ENCODE data around the gene TMEM176B. TPM values are rescaled to one million over a fixed set of nuclear protein-coding genes. Genes with fewer than 3 reads are reported as not detected.

The TMEM176B gene
- total RNA-seq, 1 donor, result not detected

- no peak for TF ChIP-seq CTCF (IDR thresholded peaks at IDR 0.05; ENCODE audit: insufficient read depth, low read length)
- H3K4me3 ChIP-seq (ENCODE audit: low read depth, low read length), result no peak overlapping the region
- DNase-seq (ENCODE audit: low read depth), result no peak
These were observed 6.7 kb upstream of the TMEM176B start for GRCh38 chr7:150806863-150807262.

GRCh38 chr7:150806454-150806853 lies 6.3 kb upstream of the TMEM176B start:
- DNase-seq (ENCODE audit: low read depth), result no peak
- no peak for TF ChIP-seq CTCF (IDR thresholded peaks at IDR 0.05; ENCODE audit: insufficient read depth, low read length)

GRCh38 chr7:150805864-150806263 lies 5.7 kb upstream of the TMEM176B start:
- TF ChIP-seq CTCF (IDR thresholded peaks at IDR 0.05; ENCODE audit: insufficient read depth, low read length), result no peak
- no peak for DNase-seq (ENCODE audit: low read depth)
- no peak overlapping the region for H3K4me3 ChIP-seq (ENCODE audit: low read depth, low read length)

More at GRCh38 chr7:150806454-150806853, 6.3 kb upstream of the TMEM176B start:
- H3K4me3 ChIP-seq (ENCODE audit: low read depth, low read length), result no peak overlapping the region

- no peak overlapping the region for H3K4me3 ChIP-seq (ENCODE audit: low read depth, low read length)
- TF ChIP-seq CTCF (IDR thresholded peaks at IDR 0.05; ENCODE audit: insufficient read depth, low read length), result no peak
- no peak for DNase-seq (ENCODE audit: low read depth)
These were observed 4.6 kb upstream of the TMEM176B start for GRCh38 chr7:150804802-150805201.

GRCh38 chr7:150803161-150803860 lies 3.1 kb upstream of the TMEM176B start:
- TF ChIP-seq CTCF (IDR thresholded peaks at IDR 0.05; ENCODE audit: insufficient read depth, low read length), result no peak
- H3K4me3 ChIP-seq (ENCODE audit: low read depth, low read length), result no peak overlapping the region
- no peak for DNase-seq (ENCODE audit: low read depth)

- DNase-seq (ENCODE audit: low read depth), result no peak
- no peak overlapping the region for H3K4me3 ChIP-seq (ENCODE audit: low read depth, low read length)
- TF ChIP-seq CTCF (IDR thresholded peaks at IDR 0.05; ENCODE audit: insufficient read depth, low read length), result no peak
These were observed 2.0 kb upstream of the TMEM176B start for GRCh38 chr7:150801946-150802771.

All from fibroblast of the aortic adventitia (primary cell).